Hepatocyte (in vitro differentiated cells): ENCODE measurements around the gene TYMS.

Source experiments
- CTCF ChIP-seq: fragments of 200-600 bp; sonication (generic); IDR thresholded peaks from 2 replicates; pipeline ENCODE4 v1.5.1; 2016; ENCODE audit warnings: antibody characterized with exemption, mild to moderate bottlenecking; ENCODE audit not compliant: poor library complexity
- EZH2 ChIP-seq: fragments of 200-600 bp; sonication (generic); IDR thresholded peaks from 2 replicates; pipeline ENCODE4 v1.6.1; 2016; ENCODE audit warnings: antibody characterized with exemption, mild to moderate bottlenecking, borderline replicate concordance
- EZH2phosphoT487 ChIP-seq: fragments of 200-600 bp; sonication (generic); IDR thresholded peaks from one replicate; pipeline ENCODE4 v1.6.1; 2018; ENCODE audit warnings: antibody characterized with exemption, mild to moderate bottlenecking, low read depth, moderate library complexity; ENCODE audit not compliant: unreplicated experiment, severe bottlenecking

- TF ChIP-seq CTCF (no peak), EZH2 (no peak), EZH2phosphoT487 (no peak)
These were observed 50.6 kb downstream of the TYMS start for GRCh38 chr18:708096-708495.
